B cell (primary cell): ENCODE data around the gene UHRF1. TPM values are rescaled to one million over a fixed set of nuclear protein-coding genes. Genes with fewer than 3 reads are reported as not detected.
"Not testable (repeated sequence)": the region's sequence is repeated elsewhere in the genome, so short reads cannot be mapped to it uniquely, and the experiment has no call there.

Source experiments
- ATAC-seq: fragments of 200-7000 bp; cut with Tn5 transposase; one replicate; pipeline ENCODE4 v1.10.0; 2021; ENCODE audit warnings: low read depth, mild to moderate bottlenecking, moderate number of reproducible peaks, moderate library complexity
- CTCF ChIA-PET: fragments of 350-600 bp; sonication (Branson Sonifier 250); formaldehyde crosslinking; loops from one replicate; lab custom pipeline; 2021; ENCODE audit warnings: antibody characterized with exemption, inconsistent platforms; lab: Charles Lee
- POLR2A ChIA-PET: fragments of 350-600 bp; sonication (Branson Sonifier 250); formaldehyde crosslinking; loops from one replicate; lab custom pipeline; 2021; ENCODE audit warnings: antibody characterized with exemption; lab: Charles Lee
- DNase-seq: peaks from one replicate; pipeline ENCODE4 v3.0.0; 2013
- H2AFZ ChIP-seq: 2 replicates; pipeline ENCODE4 v1.6.1; 2012; ENCODE audit warnings: mild to moderate bottlenecking, low read depth, low read length; ENCODE audit not compliant: insufficient read depth, poor library complexity, severe bottlenecking
- H3K27ac ChIP-seq, 2 donors: 1 replicate in 1 of 2; 2 replicates in 1 of 2; pipeline ENCODE4 v1.5.1; 2012 to 2013; ENCODE audit warnings: low read length in 2 of 2, mild to moderate bottlenecking in 2 of 2, moderate library complexity in 1 of 2
- H3K27me3 ChIP-seq, 4 experiments: fragments of 200-600 bp in 1 of 4; sonication (generic) in 1 of 4; replicated peaks in 1 of 4; 1 replicate in 2 of 4; 2 replicates in 2 of 4; pipeline versions ENCODE4 v1.6.1 to v1.7.0; 2013 to 2016; ENCODE audit warnings: low read length in 3 of 4, mild to moderate bottlenecking in 2 of 4, mixed read lengths in 1 of 4, moderate library complexity in 1 of 4; ENCODE audit not compliant: insufficient read depth in 4 of 4, control insufficient read depth in 3 of 4; ENCODE audit errors: control extremely low read depth in 1 of 4
- H3K36me3 ChIP-seq, 2 experiments: replicated peaks in 1 of 2; 1 replicate in 1 of 2; 2 replicates in 1 of 2; pipeline versions ENCODE4 v1.6.1 to v1.7.1; 2013; ENCODE audit warnings: low read length in 1 of 2; ENCODE audit not compliant: insufficient read depth in 2 of 2, control insufficient read depth in 1 of 2; ENCODE audit errors: control extremely low read depth in 1 of 2, extremely low read depth in 1 of 2
- H3K4me1 ChIP-seq, 2 donors: fragments of 200-600 bp in 1 of 2; sonication (generic) in 1 of 2; 1 replicate in 1 of 2; 2 replicates in 1 of 2; pipeline versions ENCODE4 v1.5.1 to v1.6.1; 2013 to 2017; ENCODE audit warnings: low read length in 2 of 2; ENCODE audit not compliant: control insufficient read depth in 2 of 2, insufficient read depth in 2 of 2
- H3K4me2 ChIP-seq: replicated peaks from 2 replicates; pipeline ENCODE3; 2012; ENCODE audit warnings: mild to moderate bottlenecking, low read depth, low read length; ENCODE audit not compliant: poor library complexity, severe bottlenecking
- H3K4me3 ChIP-seq, 5 experiments: fragments of 200-600 bp in 1 of 5; sonication (generic) in 1 of 5; 1 replicate in 3 of 5; 2 replicates in 2 of 5; pipeline versions ENCODE4 v1.5.1 to v1.7.0; 2011 to 2016; ENCODE audit warnings: low read length in 4 of 5, mild to moderate bottlenecking in 4 of 5, low read depth in 2 of 5, control low read depth in 1 of 5, moderate library complexity in 1 of 5; ENCODE audit not compliant: insufficient read depth in 1 of 5; ENCODE audit errors: control extremely low read depth in 1 of 5, extremely low read depth in 1 of 5
- H3K79me2 ChIP-seq: fragments of 200-600 bp; sonication (generic); one replicate; pipeline ENCODE4 v1.6.0; 2016; ENCODE audit warnings: low read length; ENCODE audit not compliant: control insufficient read depth, insufficient read depth
- H3K9ac ChIP-seq: fragments of 200-600 bp; sonication (generic); 2 replicates; pipeline ENCODE4 v1.6.1; 2017; ENCODE audit warnings: mild to moderate bottlenecking, low read length, moderate library complexity
- H3K9me3 ChIP-seq, 3 donors: one replicate each; pipeline versions ENCODE4 v1.6.1 to v1.7.1; 2013; ENCODE audit warnings: low read length in 2 of 3; ENCODE audit not compliant: control insufficient read depth in 2 of 3, insufficient read depth in 1 of 3; ENCODE audit errors: control extremely low read depth in 1 of 3
- H4K20me1 ChIP-seq: 2 replicates; pipeline ENCODE4 v1.6.0; 2012; ENCODE audit warnings: mild to moderate bottlenecking, low read length; ENCODE audit not compliant: insufficient read depth, control insufficient read depth, poor library complexity, severe bottlenecking
- H3K27ac Mint-ChIP-seq: one replicate; pipeline ENCODE4 v1.8.0; 2021; ENCODE audit warnings: mixed read lengths
- H3K27me3 Mint-ChIP-seq: one replicate; pipeline ENCODE4 v1.8.0; 2021; ENCODE audit warnings: mixed read lengths
- H3K4me1 Mint-ChIP-seq: one replicate; pipeline ENCODE4 v1.8.0; 2021; ENCODE audit warnings: mixed read lengths
- H3K4me3 Mint-ChIP-seq: one replicate; pipeline ENCODE4 v1.8.0; 2021; ENCODE audit warnings: mixed read lengths
- H3K9me3 Mint-ChIP-seq: one replicate; pipeline ENCODE4 v1.8.0; 2022; ENCODE audit warnings: mixed read lengths; ENCODE audit not compliant: insufficient read depth
- EZH2 ChIP-seq: IDR thresholded peaks from 2 replicates; pipeline ENCODE4 v1.6.1; 2012; ENCODE audit warnings: borderline replicate concordance, low read depth, mild to moderate bottlenecking, moderate library complexity, low read length; ENCODE audit not compliant: insufficient read depth, poor library complexity, severe bottlenecking
- WGBS: methylation state at CpG from one replicate; pipeline ENCODE4 v1.1.5; 2013; ENCODE audit warnings: missing lambda C conversion rate; ENCODE audit not compliant: insufficient coverage; 5-methylcytosine and 5-hydroxymethylcytosine counted together
- intact Hi-C: fragments of 100-400 bp; cut with micrococcal nuclease; formaldehyde crosslinking; loops from one replicate; pipeline ENCODE4 v1.10.0; 2022
- polyA plus RNA-seq: library from polyadenylated mRNA; depleted of rRNA; stranded (reverse); fragments of >200 nt; gene quantifications from 2 replicates; pipeline ENCODE4 v1.2.3, GENCODE V29; 2012
- total RNA-seq, 2 donors: library from RNA; stranded (reverse); fragments of 120-200 nt in 1 of 2; gene quantifications; 1 replicate in 1 of 2; 2 replicates in 1 of 2; pipeline versions ENCODE4 v1.2.3 to v1.2.4, GENCODE V29; 2013 to 2022
- TF ChIP-seq, protein P1 (sequence below): fragments of 200-600 bp; IDR thresholded peaks from one replicate; pipeline ENCODE4 v1.8.0; 2022; ENCODE audit warnings: antibody characterized with exemption, mild to moderate bottlenecking

The UHRF1 gene
- total and polyA plus RNA-seq, 2 donors (not counting 1 experiment from before 2014, with no cell fraction given), result 0.32 to 0.55 TPM

DNA sequence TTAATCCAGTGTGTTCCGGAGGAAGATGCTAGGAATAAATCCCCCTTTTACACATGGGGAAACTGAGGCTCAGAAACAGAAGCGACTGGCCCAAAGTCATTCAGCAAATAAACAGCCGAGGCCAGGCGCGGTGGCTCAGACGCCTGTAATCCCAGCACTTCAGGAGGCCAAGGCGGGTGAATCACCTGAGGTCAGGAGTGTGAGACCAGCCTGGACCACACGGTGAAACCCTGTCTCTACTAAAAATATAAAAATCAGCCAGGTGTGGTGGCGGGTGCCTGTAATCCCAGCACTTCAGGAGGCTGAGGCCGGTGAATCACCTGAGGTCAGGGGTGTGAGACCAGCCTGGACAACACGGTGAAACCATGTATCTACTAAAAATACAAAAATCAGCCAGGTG lies 30.3 kb upstream of the UHRF1 start:
- H4K20me1 ChIP-seq, result peaks cover 7% of the 10 kb centered on the region
- H3K36me3 ChIP-seq, result no peaks in the 10 kb centered on the region
- H3K4me1 Mint-ChIP-seq, result peaks cover 12% of the 10 kb centered on the region
- H3K4me3 Mint-ChIP-seq, result no peak overlapping the region
- H2AFZ ChIP-seq, result no peak overlapping the region
- 93% methylated on average over 6 of the region's 11 CpGs for WGBS
- CTCF ChIA-PET, result interaction anchor here (0.6 to 1.2 kb wide), 2 partner anchors 33 to 122 kb away, joined by 3 to 4 read pairs; no protein-coding TSS in a partner anchor
- peaks cover 0 to 14% (median 1%) of the 10 kb centered on the region in 4 experiments for H3K27me3 ChIP-seq
- H3K27ac ChIP-seq, result no peak overlapping the region
- no peak for ATAC-seq
- no peak overlapping the region for H3K9ac ChIP-seq
- no peaks in the 10 kb centered on the region for H3K27me3 Mint-ChIP-seq
- TF ChIP-seq EZH2, result no peak
- TF ChIP-seq, protein P1, sequence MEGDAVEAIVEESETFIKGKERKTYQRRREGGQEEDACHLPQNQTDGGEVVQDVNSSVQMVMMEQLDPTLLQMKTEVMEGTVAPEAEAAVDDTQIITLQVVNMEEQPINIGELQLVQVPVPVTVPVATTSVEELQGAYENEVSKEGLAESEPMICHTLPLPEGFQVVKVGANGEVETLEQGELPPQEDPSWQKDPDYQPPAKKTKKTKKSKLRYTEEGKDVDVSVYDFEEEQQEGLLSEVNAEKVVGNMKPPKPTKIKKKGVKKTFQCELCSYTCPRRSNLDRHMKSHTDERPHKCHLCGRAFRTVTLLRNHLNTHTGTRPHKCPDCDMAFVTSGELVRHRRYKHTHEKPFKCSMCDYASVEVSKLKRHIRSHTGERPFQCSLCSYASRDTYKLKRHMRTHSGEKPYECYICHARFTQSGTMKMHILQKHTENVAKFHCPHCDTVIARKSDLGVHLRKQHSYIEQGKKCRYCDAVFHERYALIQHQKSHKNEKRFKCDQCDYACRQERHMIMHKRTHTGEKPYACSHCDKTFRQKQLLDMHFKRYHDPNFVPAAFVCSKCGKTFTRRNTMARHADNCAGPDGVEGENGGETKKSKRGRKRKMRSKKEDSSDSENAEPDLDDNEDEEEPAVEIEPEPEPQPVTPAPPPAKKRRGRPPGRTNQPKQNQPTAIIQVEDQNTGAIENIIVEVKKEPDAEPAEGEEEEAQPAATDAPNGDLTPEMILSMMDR, result no peak
- H3K4me2 ChIP-seq, result peak overlapping the region; percentile 58
- no peak for DNase-seq
- no peak overlapping the region for H3K27ac Mint-ChIP-seq
- H3K9me3 Mint-ChIP-seq, result no peaks in the 10 kb centered on the region
- peaks cover 13 to 18% of the 10 kb centered on the region in 2 donors for H3K4me1 ChIP-seq
- peaks cover 16% of the 10 kb centered on the region for H3K79me2 ChIP-seq
- intact Hi-C loops, result no loop called here
- H3K9me3 ChIP-seq, result no peaks in the 10 kb centered on the region
- no peak overlapping the region for H3K4me3 ChIP-seq
- POLR2A ChIA-PET, result no interaction called here

DNA sequence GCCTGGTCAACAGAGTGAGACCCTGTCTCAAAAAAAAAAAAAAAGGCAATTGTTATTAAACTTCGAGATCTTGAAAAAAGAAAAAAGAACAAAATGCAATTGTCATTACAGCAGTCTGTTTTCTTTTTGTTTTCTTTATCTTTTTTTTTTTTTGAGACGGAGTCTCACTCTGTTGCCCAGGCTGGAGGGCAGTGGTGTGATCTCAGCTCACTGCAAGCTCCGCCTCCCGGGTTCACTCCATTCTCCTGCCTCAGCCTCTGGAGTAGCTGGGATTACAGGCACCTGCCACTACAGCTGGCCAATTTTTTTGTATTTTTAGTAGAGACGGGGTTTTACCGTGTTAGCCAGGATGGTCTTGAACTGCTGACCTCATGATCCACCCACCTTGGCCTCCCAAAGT lies 26.4 kb upstream of the UHRF1 start:
- H4K20me1 ChIP-seq, H3K4me3 ChIP-seq, H3K4me3 Mint-ChIP-seq, H3K9me3 ChIP-seq, H3K4me2 ChIP-seq, H3K27ac Mint-ChIP-seq, H3K36me3 ChIP-seq, H3K4me1 Mint-ChIP-seq, DNase-seq, H3K27me3 ChIP-seq, H3K27me3 Mint-ChIP-seq, ATAC-seq, H3K27ac ChIP-seq, intact Hi-C loops, H3K9me3 Mint-ChIP-seq, H2AFZ ChIP-seq, H3K9ac ChIP-seq: not testable (repeated sequence)
- Histone ChIP-seq H3K79me2 (peaks cover 11% of the 10 kb centered on the region), H3K4me1 (peaks cover 11% of the 10 kb centered on the region in 2 donors)
- CTCF ChIA-PET, result interaction anchor here (0.6 to 1.0 kb wide), 3 partner anchors 12 to 78 kb away, joined by 4 read pairs; no protein-coding TSS in a partner anchor
- POLR2A ChIA-PET, result interaction anchor here (0.7 kb wide), 2 partner anchors 70 to 1032 kb away, joined by 4 to 5 read pairs; no protein-coding TSS in a partner anchor
- WGBS, result 92% methylated on average over 2 of the region's 6 CpGs

DNA sequence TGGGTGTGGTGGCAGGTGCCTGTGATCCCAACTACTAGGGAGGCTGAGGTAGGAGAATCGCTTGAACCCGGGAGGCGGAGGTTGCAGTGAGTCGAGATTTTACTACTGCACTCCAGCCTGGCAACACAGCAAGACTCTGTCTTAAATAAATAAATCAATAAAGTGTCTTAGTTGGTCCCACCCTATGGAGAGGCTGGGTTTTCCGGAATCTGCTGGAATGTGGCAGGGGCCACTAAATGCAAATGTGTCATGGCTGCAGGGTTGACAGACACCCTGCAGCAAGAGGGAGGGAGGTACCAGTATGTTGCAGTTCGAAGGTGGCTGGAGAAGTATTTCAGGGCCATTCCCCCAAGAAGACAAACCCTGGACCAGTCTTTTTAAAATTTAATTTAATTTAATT lies 24.3 kb upstream of the UHRF1 start:
- H3K4me1 Mint-ChIP-seq, ATAC-seq, H4K20me1 ChIP-seq, H3K27ac ChIP-seq, H3K9ac ChIP-seq, H3K27me3 Mint-ChIP-seq, intact Hi-C loops, H3K4me3 ChIP-seq, H3K27ac Mint-ChIP-seq, H3K27me3 ChIP-seq, H3K36me3 ChIP-seq, H3K79me2 ChIP-seq, H3K4me2 ChIP-seq, POLR2A ChIA-PET, CTCF ChIA-PET, H3K9me3 Mint-ChIP-seq, H3K4me3 Mint-ChIP-seq, H3K9me3 ChIP-seq, DNase-seq, H3K4me1 ChIP-seq, H2AFZ ChIP-seq: not testable (repeated sequence)
- WGBS, result no CpG with 5 or more reads among the region's 6 CpGs
